GM23338 (cell line): ENCODE measurements around the gene USH2A. TPM values are rescaled to one million over a fixed set of nuclear protein-coding genes. Genes with fewer than 3 reads are reported as not detected.

Experiments used
- ATAC-seq: fragments of 200-7000 bp; cut with Tn5 transposase; 3 replicates; pipeline ENCODE4 v1.9.1; 2020
- DNase-seq: peaks from one replicate; pipeline ENCODE4 v3.0.0-alpha.2; 2015; ENCODE audit warnings: low spot score
- H2AFZ ChIP-seq: fragments of 200-600 bp; sonication (generic); 2 replicates; pipeline ENCODE4 v1.8.0; 2016; ENCODE audit warnings: antibody characterized with exemption, mild to moderate bottlenecking, moderate library complexity
- H3F3A ChIP-seq: fragments of 200-600 bp; sonication (generic); replicated peaks from 2 replicates; pipeline ENCODE4 v1.8.0; 2017; ENCODE audit warnings: antibody characterized with exemption, mixed run types, low read depth
- H3K27ac ChIP-seq: fragments of 200-600 bp; sonication (generic); 2 replicates; pipeline ENCODE4 v1.6.1; 2016; ENCODE audit warnings: low read depth
- H3K27me3 ChIP-seq: fragments of 200-600 bp; sonication (generic); 2 replicates; pipeline ENCODE4 v1.8.0; 2016; ENCODE audit warnings: mild to moderate bottlenecking, mixed run types, moderate library complexity; ENCODE audit not compliant: insufficient read depth
- H3K36me3 ChIP-seq: fragments of 200-600 bp; sonication (generic); 2 replicates; pipeline ENCODE4 v1.8.0; 2016; ENCODE audit warnings: mild to moderate bottlenecking; ENCODE audit not compliant: insufficient read depth
- H3K4me1 ChIP-seq: fragments of 200-600 bp; sonication (generic); 2 replicates; pipeline ENCODE4 v1.8.0; 2016; ENCODE audit warnings: mild to moderate bottlenecking, moderate library complexity; ENCODE audit not compliant: insufficient read depth
- H3K4me2 ChIP-seq: fragments of 200-600 bp; sonication (generic); 2 replicates; pipeline ENCODE4 v1.7.1; 2017; ENCODE audit warnings: mixed run types
- H3K4me3 ChIP-seq: fragments of 200-600 bp; sonication (generic); 2 replicates; pipeline ENCODE4 v1.6.1; 2016; ENCODE audit warnings: mixed run types
- H3K79me2 ChIP-seq: fragments of 200-600 bp; sonication (generic); replicated peaks from 2 replicates; pipeline ENCODE4 v1.8.0; 2017; ENCODE audit warnings: mild to moderate bottlenecking; ENCODE audit not compliant: insufficient read depth
- H3K9me2 ChIP-seq: fragments of 200-600 bp; sonication (generic); 2 replicates; pipeline ENCODE4 v1.8.0; 2017; ENCODE audit not compliant: insufficient read depth
- H4K20me1 ChIP-seq: fragments of 200-600 bp; sonication (generic); replicated peaks from 2 replicates; pipeline ENCODE4 v1.8.0; 2017; ENCODE audit warnings: mild to moderate bottlenecking; ENCODE audit not compliant: insufficient read depth
- H3K27ac Mint-ChIP-seq: 2 replicates; pipeline ENCODE4 v1.8.0; 2020; ENCODE audit warnings: inconsistent platforms, mild to moderate bottlenecking, moderate library complexity, mixed read lengths
- H3K27me3 Mint-ChIP-seq: 3 replicates; pipeline ENCODE4 v1.8.0; 2022; ENCODE audit warnings: low read depth, mild to moderate bottlenecking, moderate library complexity, mixed read lengths, inconsistent platforms; ENCODE audit not compliant: insufficient read depth, poor library complexity
- H3K36me3 Mint-ChIP-seq: 3 replicates; pipeline ENCODE4 v1.8.0; 2021; ENCODE audit warnings: low read depth, mild to moderate bottlenecking, inconsistent platforms, moderate library complexity, mixed read lengths
- H3K4me1 Mint-ChIP-seq: 3 replicates; pipeline ENCODE4 v1.8.0; 2020; ENCODE audit warnings: mild to moderate bottlenecking, inconsistent platforms, mixed read lengths
- H3K4me3 Mint-ChIP-seq: 3 replicates; pipeline ENCODE4 v1.8.0; 2021; ENCODE audit warnings: moderate library complexity, mild to moderate bottlenecking, inconsistent platforms, mixed read lengths
- H3K9me3 Mint-ChIP-seq: 3 replicates; pipeline ENCODE4 v1.8.0; 2020; ENCODE audit warnings: moderate library complexity, mild to moderate bottlenecking, inconsistent platforms, mixed read lengths
- JUNB ChIP-seq: IDR thresholded peaks from one replicate; pipeline ENCODE4 v1.6.1; 2016; ENCODE audit warnings: antibody characterized with exemption; ENCODE audit not compliant: unreplicated experiment
- NANOG ChIP-seq: IDR thresholded peaks from 2 replicates; pipeline ENCODE4 v1.6.1; 2016; ENCODE audit warnings: antibody characterized with exemption, borderline replicate concordance
- STAT1 ChIP-seq: IDR thresholded peaks from one replicate; pipeline ENCODE4 v1.6.1; 2016; ENCODE audit warnings: antibody characterized with exemption; ENCODE audit not compliant: unreplicated experiment
- polyA plus RNA-seq: library from polyadenylated mRNA; unstranded; fragments of >200 nt; fragmentation: Nextera tagmentation; extraction: Ambion mirVana; gene quantifications from 2 replicates; pipeline ENCODE4 v1.2.1, GENCODE V29; 2016
- total RNA-seq: library from RNA; depleted of rRNA; stranded (reverse); fragments of >200 nt; shearing (Covaris generic); gene quantifications from 2 replicates; pipeline ENCODE4 v1.2.3, GENCODE V29; 2014
- TF ChIP-seq, protein P1 (sequence below): fragments of 250-450 bp; sonication (Bioruptor Pico); IDR thresholded peaks from 2 replicates; pipeline ENCODE4 v1.5.0; 2020; ENCODE audit warnings: mild to moderate bottlenecking, moderate library complexity
- TF ChIP-seq, protein P2 (sequence below): IDR thresholded peaks from one replicate; pipeline ENCODE4 v1.6.1; 2018; ENCODE audit warnings: antibody characterized with exemption; ENCODE audit not compliant: unreplicated experiment

USH2A gene
- total and polyA plus RNA-seq, 2 experiments from 2014 or later: 0.03 TPM

DNA sequence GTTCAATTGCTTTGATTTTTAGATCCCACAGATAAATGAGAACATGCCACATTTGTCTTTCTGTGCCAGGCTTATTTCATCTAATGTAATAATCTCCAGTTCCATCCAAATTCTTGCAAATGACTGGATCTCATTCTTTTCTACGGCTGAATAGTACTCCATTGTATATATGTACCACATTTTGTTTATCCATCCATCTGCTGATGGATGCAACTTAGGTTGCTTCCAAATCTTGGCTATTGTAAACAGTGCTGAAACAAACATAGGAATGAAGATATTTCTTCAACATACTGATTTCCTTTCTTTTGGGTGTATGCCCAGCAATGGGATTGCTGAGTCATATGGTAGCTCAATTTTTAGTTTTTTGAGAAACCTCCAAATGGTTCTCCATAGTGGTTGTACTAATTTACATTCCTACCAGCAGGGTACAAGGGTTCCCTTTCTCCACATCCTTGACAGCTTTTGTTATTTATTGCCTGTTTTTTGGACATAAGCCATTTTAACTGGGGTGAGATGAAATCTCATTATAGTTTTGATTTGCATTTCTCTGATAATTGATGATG lies 511.8 kb downstream of the USH2A start (continued):
- TF ChIP-seq, protein P1, sequence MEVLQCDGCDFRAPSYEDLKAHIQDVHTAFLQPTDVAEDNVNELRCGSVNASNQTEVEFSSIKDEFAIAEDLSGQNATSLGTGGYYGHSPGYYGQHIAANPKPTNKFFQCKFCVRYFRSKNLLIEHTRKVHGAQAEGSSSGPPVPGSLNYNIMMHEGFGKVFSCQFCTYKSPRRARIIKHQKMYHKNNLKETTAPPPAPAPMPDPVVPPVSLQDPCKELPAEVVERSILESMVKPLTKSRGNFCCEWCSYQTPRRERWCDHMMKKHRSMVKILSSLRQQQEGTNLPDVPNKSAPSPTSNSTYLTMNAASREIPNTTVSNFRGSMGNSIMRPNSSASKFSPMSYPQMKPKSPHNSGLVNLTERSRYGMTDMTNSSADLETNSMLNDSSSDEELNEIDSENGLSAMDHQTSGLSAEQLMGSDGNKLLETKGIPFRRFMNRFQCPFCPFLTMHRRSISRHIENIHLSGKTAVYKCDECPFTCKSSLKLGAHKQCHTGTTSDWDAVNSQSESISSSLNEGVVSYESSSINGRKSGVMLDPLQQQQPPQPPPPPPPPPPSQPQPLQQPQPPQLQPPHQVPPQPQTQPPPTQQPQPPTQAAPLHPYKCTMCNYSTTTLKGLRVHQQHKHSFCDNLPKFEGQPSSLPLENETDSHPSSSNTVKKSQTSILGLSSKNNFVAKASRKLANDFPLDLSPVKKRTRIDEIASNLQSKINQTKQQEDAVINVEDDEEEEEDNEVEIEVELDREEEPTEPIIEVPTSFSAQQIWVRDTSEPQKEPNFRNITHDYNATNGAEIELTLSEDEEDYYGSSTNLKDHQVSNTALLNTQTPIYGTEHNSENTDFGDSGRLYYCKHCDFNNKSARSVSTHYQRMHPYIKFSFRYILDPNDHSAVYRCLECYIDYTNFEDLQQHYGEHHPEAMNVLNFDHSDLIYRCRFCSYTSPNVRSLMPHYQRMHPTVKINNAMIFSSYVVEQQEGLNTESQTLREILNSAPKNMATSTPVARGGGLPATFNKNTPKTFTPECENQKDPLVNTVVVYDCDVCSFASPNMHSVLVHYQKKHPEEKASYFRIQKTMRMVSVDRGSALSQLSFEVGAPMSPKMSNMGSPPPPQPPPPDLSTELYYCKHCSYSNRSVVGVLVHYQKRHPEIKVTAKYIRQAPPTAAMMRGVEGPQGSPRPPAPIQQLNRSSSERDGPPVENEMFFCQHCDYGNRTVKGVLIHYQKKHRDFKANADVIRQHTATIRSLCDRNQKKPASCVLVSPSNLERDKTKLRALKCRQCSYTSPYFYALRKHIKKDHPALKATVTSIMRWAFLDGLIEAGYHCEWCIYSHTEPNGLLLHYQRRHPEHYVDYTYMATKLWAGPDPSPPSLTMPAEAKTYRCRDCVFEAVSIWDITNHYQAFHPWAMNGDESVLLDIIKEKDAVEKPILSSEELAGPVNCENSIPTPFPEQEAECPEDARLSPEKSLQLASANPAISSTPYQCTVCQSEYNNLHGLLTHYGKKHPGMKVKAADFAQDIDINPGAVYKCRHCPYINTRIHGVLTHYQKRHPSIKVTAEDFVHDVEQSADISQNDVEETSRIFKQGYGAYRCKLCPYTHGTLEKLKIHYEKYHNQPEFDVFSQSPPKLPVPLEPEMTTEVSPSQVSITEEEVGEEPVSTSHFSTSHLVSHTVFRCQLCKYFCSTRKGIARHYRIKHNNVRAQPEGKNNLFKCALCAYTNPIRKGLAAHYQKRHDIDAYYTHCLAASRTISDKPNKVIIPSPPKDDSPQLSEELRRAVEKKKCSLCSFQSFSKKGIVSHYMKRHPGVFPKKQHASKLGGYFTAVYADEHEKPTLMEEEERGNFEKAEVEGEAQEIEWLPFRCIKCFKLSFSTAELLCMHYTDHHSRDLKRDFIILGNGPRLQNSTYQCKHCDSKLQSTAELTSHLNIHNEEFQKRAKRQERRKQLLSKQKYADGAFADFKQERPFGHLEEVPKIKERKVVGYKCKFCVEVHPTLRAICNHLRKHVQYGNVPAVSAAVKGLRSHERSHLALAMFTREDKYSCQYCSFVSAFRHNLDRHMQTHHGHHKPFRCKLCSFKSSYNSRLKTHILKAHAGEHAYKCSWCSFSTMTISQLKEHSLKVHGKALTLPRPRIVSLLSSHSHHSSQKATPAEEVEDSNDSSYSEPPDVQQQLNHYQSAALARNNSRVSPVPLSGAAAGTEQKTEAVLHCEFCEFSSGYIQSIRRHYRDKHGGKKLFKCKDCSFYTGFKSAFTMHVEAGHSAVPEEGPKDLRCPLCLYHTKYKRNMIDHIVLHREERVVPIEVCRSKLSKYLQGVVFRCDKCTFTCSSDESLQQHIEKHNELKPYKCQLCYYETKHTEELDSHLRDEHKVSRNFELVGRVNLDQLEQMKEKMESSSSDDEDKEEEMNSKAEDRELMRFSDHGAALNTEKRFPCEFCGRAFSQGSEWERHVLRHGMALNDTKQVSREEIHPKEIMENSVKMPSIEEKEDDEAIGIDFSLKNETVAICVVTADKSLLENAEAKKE (CRISPR knock-in tag): no peak

DNA sequence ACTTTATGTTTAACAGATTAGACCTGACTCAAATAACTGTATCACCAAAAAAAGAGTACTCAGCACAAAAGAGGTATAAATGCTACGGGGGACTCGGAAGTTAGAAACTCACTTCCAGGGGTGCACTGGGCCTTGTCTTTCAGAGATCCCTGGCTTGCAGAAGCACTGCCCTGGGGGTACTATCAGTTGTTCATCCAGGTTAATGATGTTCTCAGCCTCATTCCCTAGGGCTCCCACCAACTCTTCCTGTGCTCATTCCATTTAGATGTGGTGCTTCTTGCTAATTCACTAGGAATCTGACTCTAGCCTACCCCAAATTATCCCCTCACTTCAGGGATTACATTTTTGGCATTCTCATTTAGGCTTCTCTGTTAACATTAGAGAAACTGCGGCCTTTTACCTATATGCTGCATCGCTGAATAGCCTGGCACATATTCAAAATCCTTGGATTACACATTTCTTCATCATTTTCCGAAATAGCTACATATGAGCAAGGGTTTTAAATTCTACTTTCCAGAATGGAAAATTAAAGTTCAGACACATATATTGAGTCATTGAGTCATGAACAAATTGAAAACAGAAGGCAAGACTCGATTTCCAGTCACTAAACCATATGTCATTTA lies 517.6 kb downstream of the USH2A start:
- ATAC-seq (no peak), DNase-seq (no peak)
- no peaks in the 10 kb centered on the region for H3F3A ChIP-seq
- no peak overlapping the region for H3K4me3 ChIP-seq
- no peaks in the 10 kb centered on the region for H4K20me1 ChIP-seq
- Mint-ChIP-seq H3K27me3 (no peaks in the 10 kb centered on the region), H3K36me3 (no peaks in the 10 kb centered on the region), H3K4me3 (no peak overlapping the region), H3K9me3 (no peaks in the 10 kb centered on the region), H3K27ac (no peak overlapping the region), H3K4me1 (no peaks in the 10 kb centered on the region)
- H3K4me2 ChIP-seq: no peak overlapping the region
- no peak overlapping the region for H3K27ac ChIP-seq
- no peaks in the 10 kb centered on the region for H3K27me3 ChIP-seq
- H3K36me3 ChIP-seq: no peaks in the 10 kb centered on the region
- no peak overlapping the region for H2AFZ ChIP-seq
- H3K9me2 ChIP-seq: no peaks in the 10 kb centered on the region
- no peaks in the 10 kb centered on the region for H3K4me1 ChIP-seq
- no peaks in the 10 kb centered on the region for H3K79me2 ChIP-seq
- TF ChIP-seq STAT1 (no peak), JUNB (no peak), NANOG (no peak)
- TF ChIP-seq, protein P2, sequence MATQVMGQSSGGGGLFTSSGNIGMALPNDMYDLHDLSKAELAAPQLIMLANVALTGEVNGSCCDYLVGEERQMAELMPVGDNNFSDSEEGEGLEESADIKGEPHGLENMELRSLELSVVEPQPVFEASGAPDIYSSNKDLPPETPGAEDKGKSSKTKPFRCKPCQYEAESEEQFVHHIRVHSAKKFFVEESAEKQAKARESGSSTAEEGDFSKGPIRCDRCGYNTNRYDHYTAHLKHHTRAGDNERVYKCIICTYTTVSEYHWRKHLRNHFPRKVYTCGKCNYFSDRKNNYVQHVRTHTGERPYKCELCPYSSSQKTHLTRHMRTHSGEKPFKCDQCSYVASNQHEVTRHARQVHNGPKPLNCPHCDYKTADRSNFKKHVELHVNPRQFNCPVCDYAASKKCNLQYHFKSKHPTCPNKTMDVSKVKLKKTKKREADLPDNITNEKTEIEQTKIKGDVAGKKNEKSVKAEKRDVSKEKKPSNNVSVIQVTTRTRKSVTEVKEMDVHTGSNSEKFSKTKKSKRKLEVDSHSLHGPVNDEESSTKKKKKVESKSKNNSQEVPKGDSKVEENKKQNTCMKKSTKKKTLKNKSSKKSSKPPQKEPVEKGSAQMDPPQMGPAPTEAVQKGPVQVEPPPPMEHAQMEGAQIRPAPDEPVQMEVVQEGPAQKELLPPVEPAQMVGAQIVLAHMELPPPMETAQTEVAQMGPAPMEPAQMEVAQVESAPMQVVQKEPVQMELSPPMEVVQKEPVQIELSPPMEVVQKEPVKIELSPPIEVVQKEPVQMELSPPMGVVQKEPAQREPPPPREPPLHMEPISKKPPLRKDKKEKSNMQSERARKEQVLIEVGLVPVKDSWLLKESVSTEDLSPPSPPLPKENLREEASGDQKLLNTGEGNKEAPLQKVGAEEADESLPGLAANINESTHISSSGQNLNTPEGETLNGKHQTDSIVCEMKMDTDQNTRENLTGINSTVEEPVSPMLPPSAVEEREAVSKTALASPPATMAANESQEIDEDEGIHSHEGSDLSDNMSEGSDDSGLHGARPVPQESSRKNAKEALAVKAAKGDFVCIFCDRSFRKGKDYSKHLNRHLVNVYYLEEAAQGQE: no peak
- TF ChIP-seq, protein P1 (CRISPR knock-in tag): no peak
